ENCODE data around the gene SPINK14. TPM values are rescaled to one million over a fixed set of nuclear protein-coding genes. Genes with fewer than 3 reads are reported as not detected.

Gene SPINK14
- total RNA-seq, 1 donor from 2014 or later: not detected

DNA sequence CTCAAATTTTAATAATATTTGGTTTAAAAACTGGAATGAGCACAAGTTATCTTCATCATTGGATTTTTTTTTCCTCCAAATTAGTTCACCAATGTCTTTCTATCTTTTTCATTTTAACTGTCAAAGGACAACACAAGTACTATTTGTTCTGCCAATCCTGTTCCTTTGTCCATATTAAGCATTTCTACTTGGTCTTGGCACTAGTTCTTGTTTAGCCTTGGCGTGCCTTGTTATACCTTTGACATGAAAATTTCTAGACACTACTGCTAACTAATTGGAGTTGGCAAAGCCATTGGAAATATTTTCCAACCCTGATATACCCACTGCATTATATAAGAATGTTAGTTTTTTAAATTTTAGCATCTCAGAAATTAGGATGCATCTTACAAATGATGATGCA, 38.3 kb downstream of the SPINK14 start:
- Histone ChIP-seq H3K9me3 (replicated peaks) (no peaks in the 10 kb centered on the region), H3K27me3 (ENCODE audit: low read depth) (no peaks in the 10 kb centered on the region), H3K4me1 (peaks cover 11% of the 10 kb centered on the region), H3K4me3 (no peak overlapping the region), H3K27ac (replicated peaks) (no peak overlapping the region), H3K36me3 (no peaks in the 10 kb centered on the region)
- no peak for DNase-seq
- no peak for TF ChIP-seq CTCF (IDR thresholded peaks at IDR 0.05; ENCODE audit: borderline replicate concordance)
- intact Hi-C loops (cut with micrococcal nuclease): no loop called here

DNA sequence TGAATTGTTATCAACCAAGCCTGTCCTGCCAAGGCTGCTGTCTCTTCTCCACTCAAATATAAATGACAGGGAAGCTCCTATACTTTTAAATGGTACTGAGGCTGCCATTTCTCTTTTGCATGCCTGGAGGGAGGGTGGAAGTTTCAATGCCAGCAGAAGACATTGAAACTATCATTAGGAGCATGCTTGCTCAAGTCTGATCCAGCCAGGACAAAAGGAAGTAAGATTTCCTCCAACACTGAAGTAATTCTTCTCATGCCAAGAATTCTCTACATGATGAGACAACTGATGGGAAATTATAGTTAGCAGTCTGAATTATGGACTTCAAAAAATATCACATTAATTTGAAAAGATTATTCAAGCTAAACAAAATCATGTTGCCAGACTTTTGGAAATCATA, 39.9 kb downstream of the SPINK14 start:
- intact Hi-C loops (cut with micrococcal nuclease): no loop called here
- Histone ChIP-seq H3K9me3 (replicated peaks) (no peaks in the 10 kb centered on the region), H3K4me3 (no peak overlapping the region), H3K4me1 (peaks cover 11% of the 10 kb centered on the region), H3K27ac (replicated peaks) (no peak overlapping the region), H3K36me3 (no peaks in the 10 kb centered on the region), H3K27me3 (ENCODE audit: low read depth) (no peaks in the 10 kb centered on the region)
- TF ChIP-seq CTCF (IDR thresholded peaks at IDR 0.05; ENCODE audit: borderline replicate concordance): no peak
- no peak for DNase-seq

- Histone ChIP-seq H3K9me3 (replicated peaks) (no peaks in the 10 kb centered on the region), H3K27ac (replicated peaks) (no peak overlapping the region), H3K4me3 (no peak overlapping the region), H3K27me3 (ENCODE audit: low read depth) (no peaks in the 10 kb centered on the region), H3K4me1 (peaks cover 11% of the 10 kb centered on the region), H3K36me3 (no peaks in the 10 kb centered on the region)
- intact Hi-C loops (cut with micrococcal nuclease): no loop called here
- TF ChIP-seq CTCF (IDR thresholded peaks at IDR 0.05; ENCODE audit: borderline replicate concordance): no peak
- DNase-seq: no peak
Observed at GRCh38 chr5:148209151-148209770, 40.9 kb downstream of the SPINK14 start.

- intact Hi-C loops (cut with micrococcal nuclease): no loop called here
Observed at GRCh38 chr5:148214665-148215185, 46.4 kb downstream of the SPINK14 start.

DNA sequence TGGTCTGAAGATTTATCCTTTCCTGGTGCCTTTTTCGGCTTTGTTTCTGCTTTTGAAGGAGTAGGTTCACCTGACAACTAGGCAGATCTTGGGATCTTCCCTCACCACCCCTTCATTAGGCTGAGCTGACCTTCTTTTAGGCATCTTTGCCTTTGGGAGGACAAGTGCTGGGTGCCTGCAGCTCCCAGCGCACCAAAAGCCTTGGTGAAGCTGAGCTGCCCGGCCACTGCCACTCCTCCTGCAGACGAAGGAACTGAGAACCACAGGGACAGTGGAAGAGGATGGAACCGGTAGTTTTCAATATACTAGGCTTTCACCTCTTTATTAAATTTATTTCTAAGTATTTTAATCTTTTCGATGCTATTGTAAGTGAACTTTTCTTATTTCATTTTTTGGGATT, 53.2 kb downstream of the SPINK14 start:
- no peak for DNase-seq
- intact Hi-C loops (cut with micrococcal nuclease): no loop called here

More at GRCh38 chr5:148214665-148215185, 46.4 kb downstream of the SPINK14 start:
- DNase-seq: no peak
- no peak for TF ChIP-seq CTCF (IDR thresholded peaks at IDR 0.05; ENCODE audit: borderline replicate concordance)
- Histone ChIP-seq H3K9me3 (replicated peaks) (peaks cover 6% of the 10 kb centered on the region), H3K27me3 (ENCODE audit: low read depth) (no peaks in the 10 kb centered on the region), H3K4me3 (no peak overlapping the region), H3K36me3 (no peaks in the 10 kb centered on the region), H3K27ac (replicated peaks) (no peak overlapping the region), H3K4me1 (no peaks in the 10 kb centered on the region)

More for the DNA sequence above, 53.2 kb downstream of the SPINK14 start:
- Histone ChIP-seq H3K27me3 (ENCODE audit: low read depth) (no peaks in the 10 kb centered on the region), H3K9me3 (replicated peaks) (peaks cover 9% of the 10 kb centered on the region), H3K4me1 (no peaks in the 10 kb centered on the region), H3K4me3 (no peak overlapping the region), H3K36me3 (no peaks in the 10 kb centered on the region), H3K27ac (replicated peaks) (no peak overlapping the region)
- TF ChIP-seq CTCF (IDR thresholded peaks at IDR 0.05; ENCODE audit: borderline replicate concordance): no peak

All from left ventricle myocardium inferior (tissue), 1 donor.